Suprapubic skin (tissue), 3 donors: ENCODE results near the gene A3GALT2.

Experiments
- CTCF ChIP-seq, 2 donors: fragments of 200-600 bp in 1 of 2; fragments of 450-650 bp in 1 of 2; sonication (generic) in 1 of 2; IDR thresholded peaks; one replicate each; pipeline ENCODE4 v1.5.1; 2016 to 2019; ENCODE audit warnings: antibody characterized with exemption in 2 of 2, mild to moderate bottlenecking in 1 of 2, moderate library complexity in 1 of 2
- POLR2AphosphoS5 ChIP-seq, 3 donors: sonication (generic); formaldehyde crosslinking; IDR thresholded peaks; one replicate each; pipeline ENCODE4 v1.6.1; 2017; ENCODE audit warnings: antibody characterized with exemption in 3 of 3

GRCh38 chr1:33266766-33267165 lies 54.1 kb downstream of the A3GALT2 start:
- TF ChIP-seq POLR2AphosphoS5 (IDR thresholded peaks at IDR 0.05) (no peak), CTCF (IDR thresholded peaks at IDR 0.05) (no peak)
